GM06990 (cell line): ENCODE measurements around the gene DEGS2.

Experiments
- DNase-seq: peaks from one replicate; pipeline ENCODE4 v3.0.0-alpha.2; 2011; ENCODE audit not compliant: insufficient read length; ENCODE audit errors: extremely low read depth
- H3K27me3 ChIP-seq: replicated peaks from 2 replicates; pipeline ENCODE4 v1.6.0; 2011; ENCODE audit warnings: low read length; ENCODE audit not compliant: control insufficient read depth, insufficient read depth
- H3K36me3 ChIP-seq: 2 replicates; pipeline ENCODE4 v1.5.1; 2011; ENCODE audit warnings: low read length; ENCODE audit not compliant: control insufficient read depth, insufficient read depth
- H3K4me3 ChIP-seq: replicated peaks from 2 replicates; pipeline ENCODE4 v1.5.1; 2011; ENCODE audit warnings: low read depth, mild to moderate bottlenecking, control low read depth, low read length
- CTCF ChIP-seq: IDR thresholded peaks from 2 replicates; pipeline ENCODE4 v1.5.1; 2011; ENCODE audit warnings: low read length, control low read depth, mild to moderate bottlenecking, inconsistent platforms; ENCODE audit not compliant: insufficient read depth, poor library complexity, severe bottlenecking

DEGS2 gene

GRCh38 chr14:100120522-100121269 lies 38.7 kb downstream of the DEGS2 start:
- Histone ChIP-seq H3K36me3 (peaks cover 39% of the 10 kb centered on the region), H3K4me3 (no peak overlapping the region), H3K27me3 (no peaks in the 10 kb centered on the region)
- TF ChIP-seq CTCF: no peak
- DNase-seq: no peak

- TF ChIP-seq CTCF: no peak
Observed at GRCh38 chr14:100119251-100119650, 40.2 kb downstream of the DEGS2 start.

GRCh38 chr14:100118396-100119011 lies 40.9 kb downstream of the DEGS2 start:
- H3K27me3 ChIP-seq: no peaks in the 10 kb centered on the region
- TF ChIP-seq CTCF: no peak
- peaks cover 31% of the 10 kb centered on the region for H3K36me3 ChIP-seq
- no peak overlapping the region for H3K4me3 ChIP-seq
- no peak for DNase-seq

More at GRCh38 chr14:100119251-100119650, 40.2 kb downstream of the DEGS2 start:
- Histone ChIP-seq H3K27me3 (no peaks in the 10 kb centered on the region), H3K36me3 (peaks cover 32% of the 10 kb centered on the region), H3K4me3 (no peak overlapping the region)
- DNase-seq: no peak

GRCh38 chr14:100117633-100118395 lies 41.6 kb downstream of the DEGS2 start:
- TF ChIP-seq CTCF: no peak
- Histone ChIP-seq H3K4me3 (no peak overlapping the region), H3K27me3 (no peaks in the 10 kb centered on the region), H3K36me3 (peaks cover 29% of the 10 kb centered on the region)
- no peak for DNase-seq

GRCh38 chr14:100117026-100117425 lies 42.4 kb downstream of the DEGS2 start:
- no peak for TF ChIP-seq CTCF
- Histone ChIP-seq H3K27me3 (no peaks in the 10 kb centered on the region), H3K36me3 (peaks cover 31% of the 10 kb centered on the region), H3K4me3 (no peak overlapping the region)
- DNase-seq: no peak
